Measurements from ENCODE around the gene DENND2C.

DNA sequence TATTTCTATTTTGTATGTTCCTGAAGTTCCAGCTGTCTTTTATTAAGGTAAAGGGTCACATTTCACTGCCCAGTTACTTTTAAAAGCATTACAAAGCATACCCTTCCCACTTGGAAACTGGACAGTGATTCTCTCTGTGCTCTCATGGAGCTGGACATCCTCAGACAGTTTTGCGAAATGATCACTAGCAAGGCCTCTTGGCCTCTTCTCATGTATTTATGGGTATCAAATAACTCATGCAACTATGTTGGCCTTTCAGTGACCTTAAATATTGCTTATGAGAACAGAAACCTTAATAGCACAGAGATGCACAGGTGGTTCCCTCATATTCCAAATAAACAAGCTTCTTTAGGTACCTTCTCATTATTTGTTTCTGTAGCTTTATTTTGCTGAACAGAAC is 33.4 kb upstream of the DENND2C start:
- TF ChIP-seq ELF4 (IDR thresholded peaks at IDR 0.05): no peak
- TF ChIP-seq CTBP1 (IDR thresholded peaks at IDR 0.05; ENCODE audit: borderline replicate concordance): no peak
- TF ChIP-seq SUZ12 (IDR thresholded peaks at IDR 0.05): no peak
- TF ChIP-seq BHLHE40 (IDR thresholded peaks at IDR 0.05; ENCODE audit: borderline replicate concordance): no peak
- TF ChIP-seq SP1 (IDR thresholded peaks at IDR 0.05): no peak
- no peak for TF ChIP-seq FOXM1 (IDR thresholded peaks at IDR 0.05; ENCODE audit: borderline replicate concordance)
- TF ChIP-seq NFRKB (IDR thresholded peaks at IDR 0.05): no peak
- no peak for TF ChIP-seq TARDBP (IDR thresholded peaks at IDR 0.05)
- TF ChIP-seq FOXA1 (IDR thresholded peaks at IDR 0.05): no peak
- TF ChIP-seq LEF1 (IDR thresholded peaks at IDR 0.05; ENCODE audit: borderline replicate concordance): no peak
- no peak for TF ChIP-seq HDGF (IDR thresholded peaks at IDR 0.05; ENCODE audit: borderline replicate concordance)
